Measurements from ENCODE around the gene FKBP8. TPM values are rescaled to one million over a fixed set of nuclear protein-coding genes. Genes with fewer than 3 reads are reported as not detected.

FKBP8 gene
- total RNA-seq, 1 experiment from 2014 or later: 381 TPM

DNA sequence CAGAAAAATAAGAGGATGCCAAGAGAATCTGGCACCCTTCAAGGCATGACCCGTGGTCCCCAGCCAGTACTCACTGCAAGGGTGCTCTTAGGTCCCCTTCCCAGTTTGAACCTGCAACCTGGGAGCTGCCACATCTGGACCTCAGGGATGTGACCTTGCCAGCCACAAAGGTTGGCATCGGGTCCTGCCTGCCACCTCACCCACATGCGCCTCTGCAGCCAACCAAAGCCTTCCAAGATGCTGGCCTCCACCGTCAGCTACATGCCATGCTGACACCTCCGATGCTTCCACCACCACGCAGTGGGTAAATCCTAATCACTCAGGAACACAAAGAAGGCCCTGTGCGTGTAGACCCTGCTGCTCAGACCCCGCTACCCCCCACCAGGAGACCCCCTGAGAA, 56.6 kb downstream of the FKBP8 start:
- DNase-seq: no peak

GRCh38 chr19:18484992-18485391, 58.4 kb downstream of the FKBP8 start:
- H3K9me3 ChIP-seq: no peaks in the 10 kb centered on the region
- H3K27me3 ChIP-seq: no peaks in the 10 kb centered on the region
- peaks cover 19% of the 10 kb centered on the region for H3K36me3 ChIP-seq
- no peak for DNase-seq
- H3K4me3 ChIP-seq: no peak overlapping the region

More for the DNA sequence above, 56.6 kb downstream of the FKBP8 start:
- no peaks in the 10 kb centered on the region for H3K27me3 ChIP-seq
- no peaks in the 10 kb centered on the region for H3K9me3 ChIP-seq
- H3K36me3 ChIP-seq: peaks cover 16% of the 10 kb centered on the region
- H3K4me3 ChIP-seq: no peak overlapping the region

DNA sequence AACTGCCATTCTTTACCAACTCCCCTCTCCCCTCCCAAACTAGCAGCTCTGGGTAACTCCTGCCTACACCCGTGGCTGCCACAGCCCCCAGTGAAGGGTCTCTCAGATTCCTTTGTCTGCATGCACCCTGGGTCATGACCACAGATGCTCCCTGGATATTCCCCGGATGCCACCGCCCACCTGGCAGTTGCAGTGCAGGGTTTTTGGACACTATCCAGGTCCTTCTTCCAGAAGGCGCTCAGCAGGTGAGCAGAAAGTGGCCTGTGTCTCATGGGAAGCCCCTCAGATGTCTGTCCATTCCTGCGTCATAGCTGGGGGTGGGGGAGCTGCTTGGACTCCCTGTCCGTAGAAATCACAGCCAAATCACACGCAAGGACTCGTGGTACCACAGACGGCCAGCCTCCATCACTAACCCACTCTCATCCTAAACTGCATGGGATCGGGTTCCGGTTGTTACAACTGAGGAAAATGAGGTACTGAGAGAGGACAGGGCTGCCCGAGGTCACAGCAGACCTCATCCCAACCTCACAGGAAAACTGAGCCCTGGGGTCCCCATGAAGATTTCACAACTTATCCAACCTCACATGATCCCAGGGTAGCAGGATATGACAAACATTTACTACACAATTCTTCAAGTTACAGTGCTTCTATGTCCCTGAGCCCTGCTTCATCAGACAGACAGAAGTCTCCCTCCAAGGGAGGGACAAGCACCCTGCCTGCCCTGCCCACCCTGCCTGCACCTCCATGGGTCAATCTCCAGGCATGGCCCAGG, 60.1 kb downstream of the FKBP8 start:
- Histone ChIP-seq H3K9me3 (no peaks in the 10 kb centered on the region), H3K27me3 (no peaks in the 10 kb centered on the region), H3K36me3 (peaks cover 23% of the 10 kb centered on the region), H3K4me3 (no peak overlapping the region)
- no peak for DNase-seq

Other genes with a start within 250 kb of the FKBP8 start
- gene LSM4, start 220.5 kb downstream of the FKBP8 start, total RNA-seq (2014; rRNA removed; shearing (Covaris generic); ENCODE audit: low replicate concordance): 335 and 636 TPM in 2 replicates
- gene PGPEP1, start 203.0 kb downstream of the FKBP8 start, total RNA-seq (2014; rRNA removed; shearing (Covaris generic); ENCODE audit: low replicate concordance): 5.5 and 11.2 TPM in 2 replicates
- gene GDF15, start 157.4 kb downstream of the FKBP8 start, total RNA-seq (2014; rRNA removed; shearing (Covaris generic); ENCODE audit: low replicate concordance): 2.3 and 13.1 TPM in 2 replicates
- gene LRRC25, start 146.0 kb downstream of the FKBP8 start, total RNA-seq (2014; rRNA removed; shearing (Covaris generic); ENCODE audit: low replicate concordance): not detected in 2 replicates
- 187 and 203 TPM in 2 replicates for gene SSBP4, start 124.2 kb downstream of the FKBP8 start, total RNA-seq (2014; rRNA removed; shearing (Covaris generic); ENCODE audit: low replicate concordance)
- 0.40 and 4.4 TPM in 2 replicates for gene ISYNA1, start 105.4 kb downstream of the FKBP8 start, total RNA-seq (2014; rRNA removed; shearing (Covaris generic); ENCODE audit: low replicate concordance)
- 12.2 and 22.1 TPM in 2 replicates for gene ELL, start 21.5 kb downstream of the FKBP8 start, total RNA-seq (2014; rRNA removed; shearing (Covaris generic); ENCODE audit: low replicate concordance)
- 140 and 145 TPM in 2 replicates for gene KXD1, start 14.3 kb upstream of the FKBP8 start, total RNA-seq (2014; rRNA removed; shearing (Covaris generic); ENCODE audit: low replicate concordance)
- 457 and 1,435 TPM in 2 replicates for gene UBA52, start 28.3 kb upstream of the FKBP8 start, total RNA-seq (2014; rRNA removed; shearing (Covaris generic); ENCODE audit: low replicate concordance)
- gene REX1BD, start 45.2 kb upstream of the FKBP8 start, total RNA-seq (2014; rRNA removed; shearing (Covaris generic); ENCODE audit: low replicate concordance): 127 and 179 TPM in 2 replicates
- 6.6 and 16.9 TPM in 2 replicates for gene CRLF1, start 63.2 kb upstream of the FKBP8 start, total RNA-seq (2014; rRNA removed; shearing (Covaris generic); ENCODE audit: low replicate concordance)
- gene TMEM59L, start 69.3 kb upstream of the FKBP8 start, total RNA-seq (2014; rRNA removed; shearing (Covaris generic); ENCODE audit: low replicate concordance): 0.36 TPM in 1 of 2 replicates, not detected in the other
- gene KLHL26, start 93.5 kb upstream of the FKBP8 start, total RNA-seq (2014; rRNA removed; shearing (Covaris generic); ENCODE audit: low replicate concordance): 1.9 and 8.6 TPM in 2 replicates
- gene CRTC1, start 140.1 kb upstream of the FKBP8 start, total RNA-seq (2014; rRNA removed; shearing (Covaris generic); ENCODE audit: low replicate concordance): 2.4 and 3.6 TPM in 2 replicates
- 0.30 and 0.66 TPM in 2 replicates for gene COMP, start 247.7 kb upstream of the FKBP8 start, total RNA-seq (2014; rRNA removed; shearing (Covaris generic); ENCODE audit: low replicate concordance)

All from MG63 (cell line).